ENCODE results near the gene LRRC8B.
"Not testable (repeated sequence)": the region's sequence is repeated elsewhere in the genome, so short reads cannot be mapped to it uniquely, and the experiment has no call there.

LRRC8B gene

DNA sequence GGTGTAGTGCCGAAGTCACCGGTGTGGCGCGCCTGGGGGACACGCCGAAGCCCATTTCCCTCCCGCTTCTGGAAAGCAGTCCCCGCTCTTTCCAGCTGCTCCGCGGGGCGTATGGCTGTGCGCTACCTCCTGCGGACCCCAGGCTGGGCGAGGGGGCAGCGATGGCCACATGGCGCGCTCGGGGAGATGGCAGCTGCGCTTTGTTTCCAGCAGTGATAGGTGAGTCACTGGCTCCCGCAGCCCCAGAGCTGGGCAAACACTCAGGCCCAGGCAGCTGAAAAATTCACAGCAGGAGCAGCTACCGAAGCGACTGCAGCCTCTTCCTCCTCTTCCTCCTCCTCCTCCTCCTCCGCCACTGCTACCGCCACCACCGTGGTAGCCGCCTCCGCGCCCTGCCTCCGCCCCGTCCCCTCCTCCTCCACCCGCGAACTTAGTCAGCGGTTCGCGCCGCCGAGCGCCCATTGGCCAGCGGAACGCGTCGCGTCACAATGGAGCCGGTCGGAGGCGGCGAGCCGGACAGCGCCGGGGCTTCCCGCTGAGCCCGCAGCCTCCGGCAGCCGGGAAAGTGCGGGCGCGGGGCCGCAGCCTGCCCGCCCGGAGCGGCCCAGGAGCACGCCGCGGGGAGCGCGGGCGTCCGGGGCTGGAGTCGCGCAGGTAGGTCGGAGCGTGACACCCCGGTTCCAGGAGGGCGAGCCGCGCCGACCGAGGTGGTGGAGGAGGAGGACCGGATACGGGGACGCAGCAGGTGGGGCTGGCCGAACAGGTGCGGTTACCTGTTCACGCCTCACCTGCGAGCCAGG, at the start of gene LRRC8B:
TSS of gene LRRC8B (plus strand) at position 461 of the 800 bp plus-strand sequence. CDS start 57,822 bp downstream, outside the sequence.
- DNase-seq = peak; percentile 94

DNA sequence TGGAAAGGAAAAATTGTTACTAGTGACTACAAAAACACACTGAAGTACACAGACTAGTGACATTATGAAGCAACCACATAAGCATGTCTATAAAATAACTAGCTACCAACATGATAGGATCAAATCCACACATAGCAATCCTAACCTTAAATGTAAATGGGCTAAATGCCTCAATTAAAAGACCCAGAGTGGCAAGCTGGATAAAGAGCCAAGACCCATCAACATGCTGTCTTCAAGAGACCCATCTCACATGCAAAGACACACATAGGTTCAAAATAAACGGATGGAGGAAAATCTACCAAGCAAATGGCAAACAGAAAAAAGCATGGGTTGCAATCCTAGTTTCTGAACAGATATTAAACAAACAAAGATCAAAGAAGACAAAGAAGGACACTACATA, 49.4 kb upstream of the LRRC8B start:
- no peak for DNase-seq

DNA sequence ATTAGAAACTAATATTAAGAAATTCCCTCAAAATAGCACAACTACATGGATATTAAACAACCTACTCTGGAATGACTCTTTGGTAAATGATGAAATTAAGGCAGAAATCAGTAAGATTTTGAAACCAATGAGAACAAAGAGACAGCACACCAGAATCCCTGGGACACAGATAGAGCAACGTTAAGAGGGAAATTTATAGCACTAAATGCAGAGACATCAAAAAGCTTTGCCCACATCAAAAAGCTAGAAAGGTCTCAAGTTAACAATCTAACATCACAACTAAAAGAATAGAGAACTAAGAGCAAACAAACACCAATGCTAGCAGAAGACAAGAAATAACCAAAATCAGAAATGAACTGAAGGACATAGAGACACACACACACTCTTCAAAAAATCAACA, 48.6 kb upstream of the LRRC8B start:
- DNase-seq = no peak

DNA sequence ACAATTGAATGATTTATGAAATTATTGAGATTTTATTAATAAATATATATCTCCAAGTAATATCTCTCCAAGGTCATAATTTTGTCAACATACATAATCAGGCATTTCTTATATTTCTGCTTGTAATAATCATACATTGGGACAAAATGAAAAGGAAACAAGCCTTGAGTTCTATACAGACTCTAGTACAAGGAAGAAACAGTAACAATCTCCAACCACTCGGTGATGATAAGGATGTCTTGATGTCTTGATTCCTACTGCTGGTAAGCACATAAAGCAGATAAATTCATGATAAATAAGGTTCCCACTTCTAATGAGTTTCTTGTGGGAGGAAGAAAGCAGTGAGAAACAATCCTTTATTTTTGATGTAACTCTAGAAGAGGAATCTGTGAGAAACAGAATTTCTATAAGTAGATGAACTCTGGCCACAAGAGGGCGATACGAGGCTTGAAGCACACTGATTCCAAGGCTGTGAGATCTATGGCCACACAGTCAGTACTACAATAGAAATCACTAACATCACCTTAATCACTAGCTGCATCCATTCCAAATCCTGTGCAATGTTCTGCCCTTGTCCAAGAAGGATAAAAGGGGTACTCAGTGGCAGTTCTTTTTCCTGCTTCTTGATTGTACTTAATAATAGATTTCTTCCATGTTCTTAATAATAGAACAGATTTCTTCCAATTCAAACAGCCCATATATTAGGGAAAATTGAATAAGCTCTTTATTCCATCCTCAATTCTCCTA, 41.4 kb upstream of the LRRC8B start:
- peak; percentile 64 for DNase-seq

DNA sequence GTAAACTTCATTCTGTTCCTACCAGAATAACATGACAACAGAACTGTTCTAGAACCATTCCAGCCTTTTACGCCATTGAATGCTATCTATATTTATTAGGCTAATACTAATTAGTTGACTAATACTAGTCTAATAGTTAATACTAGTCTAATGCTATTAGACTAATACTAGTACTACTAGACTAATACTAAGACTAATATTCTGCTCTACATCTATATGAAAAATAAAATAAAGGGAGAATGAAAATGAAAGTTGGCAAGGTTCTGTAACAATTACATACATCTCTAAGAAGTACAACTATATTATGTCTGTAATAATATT, 40.9 kb upstream of the LRRC8B start:
- no peak for DNase-seq

DNA sequence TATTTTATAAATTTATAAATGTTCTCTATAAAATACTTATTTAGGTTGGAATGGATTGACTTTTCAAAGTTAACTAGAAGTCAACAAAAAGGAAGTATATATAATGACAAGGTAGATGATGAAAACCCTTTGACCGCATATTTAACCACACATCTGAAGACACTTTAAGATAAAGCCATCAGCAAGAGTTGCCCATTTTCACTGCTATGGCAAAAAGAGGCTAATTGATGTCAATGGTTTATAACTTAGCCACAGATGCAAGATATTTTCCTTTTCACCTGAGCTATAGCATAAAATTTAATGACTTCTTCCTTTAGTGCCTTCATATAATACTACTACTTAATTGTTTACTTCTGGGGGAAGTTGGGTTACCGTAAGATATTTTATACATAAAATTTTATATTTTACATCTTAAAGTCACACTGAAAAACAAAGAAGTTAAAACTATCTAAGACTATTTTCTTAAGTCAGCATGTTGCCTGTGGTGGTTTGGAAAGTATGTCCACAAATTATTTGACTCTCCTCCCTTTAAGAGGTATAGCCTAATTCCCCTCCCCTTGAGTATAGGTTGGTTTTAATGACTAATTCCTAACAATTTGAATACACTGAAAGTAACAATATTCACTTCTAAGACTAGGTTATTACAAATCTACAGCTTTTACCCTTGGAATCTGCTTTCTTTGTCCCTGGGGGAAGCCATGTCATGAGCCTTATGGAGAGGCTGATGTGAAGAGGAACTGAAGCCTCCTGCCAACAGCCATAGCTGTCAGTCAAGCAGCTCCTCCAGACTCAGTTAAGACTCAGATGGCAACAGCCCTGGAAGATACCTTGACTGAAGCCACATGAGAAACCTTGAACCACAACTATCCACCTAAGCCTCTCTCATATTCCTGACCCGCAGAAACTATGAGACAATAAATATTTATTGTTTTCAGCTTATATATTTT, 40.3 kb upstream of the LRRC8B start:
- no peak for DNase-seq

DNA sequence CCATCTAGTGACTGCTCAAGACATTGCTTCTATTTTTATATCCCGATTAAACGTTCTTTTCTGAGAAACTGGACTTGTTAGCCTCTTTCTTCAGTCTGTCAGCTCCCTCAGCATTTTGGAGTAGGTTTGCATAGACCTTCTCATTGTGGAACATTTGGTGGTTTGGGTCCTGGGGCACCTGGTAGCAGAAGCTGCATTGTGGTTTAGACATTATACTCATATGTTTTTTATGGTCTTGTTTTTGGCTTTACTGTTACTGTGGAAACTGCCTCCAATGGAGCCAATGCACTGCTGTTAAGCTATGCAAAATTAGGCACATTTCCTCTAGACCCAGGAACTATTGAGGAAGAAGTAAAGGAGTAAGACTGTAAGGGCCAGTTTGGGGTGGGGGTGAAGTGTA, 36.7 kb upstream of the LRRC8B start:
- DNase-seq = no peak

DNA sequence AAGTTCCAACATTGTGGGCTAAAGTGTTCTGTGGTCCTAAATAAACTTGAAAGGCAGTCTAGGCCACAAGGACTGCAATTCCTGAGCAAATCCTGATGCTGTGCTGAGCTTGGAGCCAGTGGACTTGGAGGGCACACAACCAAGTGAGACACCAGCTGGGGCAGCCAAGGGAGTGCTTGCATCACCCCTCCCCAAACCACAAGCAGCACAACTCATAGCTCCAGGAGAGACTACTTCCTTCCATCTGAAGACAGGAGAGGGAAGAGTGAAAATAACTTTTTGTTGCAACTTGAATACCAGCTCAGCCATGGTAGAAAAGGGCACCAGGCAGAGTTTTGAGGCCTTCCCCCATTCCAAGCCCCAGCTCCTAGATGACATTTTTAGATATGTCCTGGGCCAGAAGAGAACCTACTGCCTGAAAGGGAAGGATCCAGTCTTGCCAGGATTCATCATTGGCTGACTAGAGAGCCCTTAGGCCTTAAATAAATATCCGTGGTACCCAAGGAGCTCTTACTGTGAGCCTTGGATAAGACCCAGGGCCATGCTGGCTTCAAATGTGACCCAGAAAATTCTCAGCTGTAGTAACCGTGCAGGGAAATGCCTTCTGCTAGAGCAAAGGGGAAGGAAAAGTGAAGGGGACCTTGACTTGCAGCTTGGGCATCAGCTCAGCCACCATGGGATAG, 35.4 kb upstream of the LRRC8B start:
- DNase-seq = no peak

DNA sequence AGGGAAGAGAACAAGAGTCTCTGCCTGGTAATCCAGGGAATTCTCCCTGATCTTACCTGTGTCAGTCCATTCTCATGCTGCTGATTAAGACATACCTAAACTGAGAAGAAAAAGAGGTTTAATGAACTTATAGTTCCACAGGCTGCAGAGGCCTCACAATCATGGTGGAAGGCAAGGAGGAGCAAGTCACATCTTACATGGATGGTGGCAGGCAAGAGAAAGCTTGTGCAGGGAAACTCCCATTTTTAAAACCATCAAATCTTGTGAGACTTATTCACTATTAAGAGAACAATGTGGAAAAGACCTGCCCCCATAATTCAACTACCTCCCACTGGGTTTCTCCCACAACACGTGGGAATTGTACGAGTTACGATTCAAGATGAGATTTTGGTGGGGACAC, 34.2 kb upstream of the LRRC8B start:
- no peak for DNase-seq

DNA sequence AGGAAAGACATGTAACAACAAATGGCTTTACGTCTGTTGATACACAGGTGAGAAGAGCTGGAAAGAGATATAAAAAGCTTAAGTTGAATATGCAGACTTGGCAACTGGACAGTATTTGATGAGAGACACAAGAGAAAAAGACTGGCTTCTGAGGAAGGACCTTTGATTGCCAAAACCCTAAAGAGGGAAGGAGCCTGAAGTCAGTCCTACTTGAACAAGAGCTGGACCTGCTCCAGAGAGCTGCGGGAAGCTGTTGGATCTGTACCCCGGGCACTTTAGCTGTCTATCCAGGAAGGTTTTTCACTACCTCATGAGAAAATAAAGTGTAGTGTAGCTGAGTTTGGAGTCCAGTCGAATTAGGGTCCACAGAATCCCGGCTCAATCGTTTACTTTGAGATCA, 25.3 kb upstream of the LRRC8B start:
- DNase-seq = no peak

DNA sequence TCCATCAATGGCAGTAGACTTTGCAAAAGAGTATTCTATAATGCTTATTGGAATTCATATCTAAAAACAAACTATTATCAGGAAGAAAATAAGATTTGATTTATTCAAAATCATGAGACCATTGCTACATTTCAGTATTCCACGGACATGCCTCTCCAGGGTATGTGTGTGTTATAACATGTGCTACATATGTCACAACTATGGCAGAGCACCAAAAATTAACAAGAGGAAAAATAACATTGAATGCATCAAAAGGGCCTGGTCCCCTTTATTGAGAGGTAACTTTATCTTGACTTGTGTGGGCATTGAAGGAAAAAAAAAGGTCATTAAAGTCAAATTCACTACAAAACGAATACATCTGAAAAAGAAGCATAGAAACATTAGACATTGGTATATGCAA, 22.6 kb upstream of the LRRC8B start:
- no peak for DNase-seq

DNA sequence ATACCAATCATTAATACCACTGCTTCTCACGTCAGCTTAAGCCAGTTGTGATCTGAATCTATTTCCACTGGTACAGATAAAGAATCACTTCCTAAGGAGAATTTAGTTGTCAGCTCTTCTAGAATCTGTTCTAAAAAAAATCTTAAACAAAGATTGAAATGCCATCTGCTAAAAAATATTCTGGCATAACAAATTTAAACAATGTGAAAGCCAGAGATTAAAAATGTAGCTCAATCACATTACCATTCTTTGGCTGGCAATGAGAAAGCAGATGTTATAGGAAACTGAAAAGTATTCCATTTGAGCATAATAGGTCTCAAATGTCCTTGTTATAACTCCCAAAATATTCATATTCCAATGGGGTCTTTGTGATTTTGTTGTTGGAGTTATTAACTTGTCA, 21.7 kb upstream of the LRRC8B start:
- DNase-seq = no peak

DNA sequence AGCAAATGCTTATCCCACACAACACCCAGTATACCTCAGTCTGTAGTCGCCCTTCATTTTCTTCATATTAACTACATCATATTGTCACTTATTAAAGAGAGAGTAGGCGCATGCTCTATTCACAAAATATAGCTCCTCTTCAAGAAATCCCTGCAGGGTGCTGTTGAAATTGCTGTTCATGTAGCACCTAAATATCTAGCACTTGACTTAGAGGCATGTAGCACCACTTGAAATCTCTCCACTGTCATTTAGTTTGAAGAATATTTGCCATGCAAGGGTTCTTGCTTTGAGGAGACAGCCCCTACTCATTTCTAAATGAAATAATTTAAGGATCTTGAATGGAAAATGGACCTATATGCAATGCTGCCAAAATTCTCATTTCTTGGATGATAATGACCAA, 20.9 kb upstream of the LRRC8B start:
- no peak for DNase-seq

DNA sequence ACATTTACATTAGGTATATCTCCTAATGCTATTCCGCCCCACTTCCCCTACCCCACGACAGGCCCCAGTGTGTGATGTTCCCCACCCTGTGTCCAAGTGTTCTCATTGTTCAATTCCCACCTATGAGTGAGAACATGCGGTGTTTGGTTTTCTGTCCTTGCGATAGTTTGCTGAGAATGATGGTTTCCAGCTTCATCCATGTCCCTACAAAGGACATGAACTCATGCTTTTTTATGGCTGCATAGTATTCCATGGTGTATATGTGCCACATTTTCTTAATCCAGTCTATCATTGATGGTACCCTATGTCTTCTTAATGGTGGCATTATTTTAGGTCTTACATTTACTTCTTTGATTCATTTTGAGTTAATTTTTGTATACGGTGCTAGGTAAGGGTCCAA, 14.6 kb upstream of the LRRC8B start:
- DNase-seq = not testable (repeated sequence)

DNA sequence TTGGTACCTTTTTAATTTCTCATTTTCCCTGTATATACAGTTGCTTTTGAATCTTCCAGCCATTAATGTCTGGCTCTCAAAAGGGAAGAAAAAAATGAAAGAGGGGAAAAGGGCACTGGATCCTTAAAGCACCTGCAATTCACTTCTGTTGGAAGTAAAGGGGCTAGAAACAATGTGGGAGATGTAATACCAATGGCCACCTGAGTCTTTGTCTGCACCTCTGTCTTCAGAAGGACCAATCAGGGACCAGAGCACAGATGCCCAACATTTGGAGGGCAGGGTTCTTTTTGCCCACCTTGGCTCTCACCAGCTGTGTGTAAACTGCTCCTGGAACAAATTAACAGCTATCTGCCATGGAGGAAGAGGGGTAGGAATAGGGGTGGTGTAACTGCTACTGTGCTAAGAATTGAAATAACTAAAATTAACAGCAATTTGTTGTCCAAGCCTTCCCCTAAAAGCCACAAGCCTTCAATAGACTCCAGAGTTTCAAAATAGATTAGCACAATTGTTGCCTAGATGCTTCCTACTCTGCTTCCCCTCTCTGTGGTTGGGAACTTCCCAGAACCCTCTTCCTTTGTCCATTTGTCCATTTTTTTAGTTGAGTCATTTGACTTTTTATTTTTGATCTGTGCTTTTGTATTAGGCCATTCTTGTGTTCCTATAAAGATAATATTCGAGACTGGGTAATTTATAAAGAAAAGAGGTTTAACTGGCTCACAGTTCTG, 11.5 kb upstream of the LRRC8B start:
- DNase-seq = no peak

DNA sequence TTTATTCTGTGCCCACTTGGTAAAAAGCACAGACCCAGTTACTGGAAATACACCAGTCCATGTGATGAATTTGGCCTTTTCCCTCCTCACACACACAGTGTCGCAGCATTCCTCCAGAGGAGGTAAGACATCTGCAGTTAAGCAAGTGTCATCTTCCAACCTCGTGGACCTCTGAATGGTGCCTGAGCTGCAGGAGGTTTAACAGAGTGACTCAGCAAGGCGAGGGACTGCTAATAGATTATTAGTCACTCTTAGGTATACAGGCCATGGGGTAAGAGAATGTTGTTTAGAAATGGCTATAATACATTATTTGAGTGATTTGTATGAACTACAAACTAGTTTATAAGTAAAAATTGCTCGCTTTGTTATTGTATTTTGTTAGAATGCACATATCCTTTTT, 8.6 kb upstream of the LRRC8B start:
- DNase-seq = no peak

DNA sequence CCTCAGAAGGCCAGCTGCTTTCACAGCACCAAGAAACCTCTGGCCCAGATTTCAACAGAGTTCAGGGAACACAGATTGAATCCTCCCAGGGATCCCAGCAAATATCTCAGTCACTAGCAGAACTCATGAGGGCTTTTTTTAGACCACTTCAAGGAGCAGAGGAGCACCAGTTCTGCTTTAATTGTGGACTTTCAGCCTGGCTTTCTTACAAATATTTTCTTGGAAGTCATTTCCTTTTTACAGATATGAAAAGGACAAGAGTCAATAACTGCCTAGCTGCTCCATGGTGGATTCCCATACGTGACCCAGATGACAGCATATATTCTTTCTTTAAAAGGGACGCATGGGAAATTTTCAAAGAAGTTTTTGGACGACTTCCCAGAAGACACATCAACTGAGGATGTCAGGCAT, 6.4 kb upstream of the LRRC8B start:
- DNase-seq = no peak

DNA sequence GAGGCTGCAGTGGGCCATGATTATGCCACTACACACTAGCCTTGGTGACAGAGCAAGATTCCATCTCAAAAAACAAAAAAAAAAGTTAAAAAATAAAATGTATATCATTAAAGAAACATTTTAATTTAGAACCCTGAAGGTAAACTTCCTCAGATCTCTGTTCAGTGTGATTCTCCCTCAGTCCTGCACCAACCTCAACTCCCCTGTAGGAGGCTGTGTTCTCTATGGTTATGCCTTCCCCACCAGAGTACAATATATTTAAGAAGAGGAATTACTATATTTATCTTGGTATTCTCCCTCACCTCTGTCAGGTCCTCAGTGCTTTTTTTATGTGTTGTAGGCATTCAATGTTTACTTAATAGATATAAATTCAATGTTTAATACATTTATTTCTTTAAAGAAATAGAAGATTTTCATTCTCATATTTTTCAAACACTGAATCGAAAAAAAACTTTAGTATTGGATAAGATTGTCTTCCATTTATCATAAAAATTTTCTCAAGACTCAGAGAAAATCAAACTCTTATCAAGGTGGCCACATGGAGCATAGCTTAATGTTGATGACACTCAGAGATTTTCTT, 4.8 kb upstream of the LRRC8B start:
- DNase-seq = no peak

DNA sequence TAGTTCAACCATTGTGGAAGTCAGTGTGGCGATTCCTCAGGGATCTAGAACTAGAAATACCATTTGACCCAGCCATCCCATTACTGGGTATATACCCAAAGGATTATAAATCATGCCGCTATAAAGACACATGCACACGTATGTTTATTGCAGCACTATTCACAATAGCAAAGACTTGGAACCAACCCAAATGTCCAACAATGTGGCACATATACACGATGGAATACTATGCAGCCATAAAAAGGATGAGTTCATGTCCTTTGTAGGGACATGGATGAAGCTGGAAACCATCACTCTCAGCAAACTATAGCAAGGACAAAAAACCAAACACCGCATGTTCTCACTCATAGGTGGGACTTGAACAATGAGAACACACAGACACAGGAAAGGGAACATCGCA, 2.7 kb upstream of the LRRC8B start:
- DNase-seq = not testable (repeated sequence)

DNA sequence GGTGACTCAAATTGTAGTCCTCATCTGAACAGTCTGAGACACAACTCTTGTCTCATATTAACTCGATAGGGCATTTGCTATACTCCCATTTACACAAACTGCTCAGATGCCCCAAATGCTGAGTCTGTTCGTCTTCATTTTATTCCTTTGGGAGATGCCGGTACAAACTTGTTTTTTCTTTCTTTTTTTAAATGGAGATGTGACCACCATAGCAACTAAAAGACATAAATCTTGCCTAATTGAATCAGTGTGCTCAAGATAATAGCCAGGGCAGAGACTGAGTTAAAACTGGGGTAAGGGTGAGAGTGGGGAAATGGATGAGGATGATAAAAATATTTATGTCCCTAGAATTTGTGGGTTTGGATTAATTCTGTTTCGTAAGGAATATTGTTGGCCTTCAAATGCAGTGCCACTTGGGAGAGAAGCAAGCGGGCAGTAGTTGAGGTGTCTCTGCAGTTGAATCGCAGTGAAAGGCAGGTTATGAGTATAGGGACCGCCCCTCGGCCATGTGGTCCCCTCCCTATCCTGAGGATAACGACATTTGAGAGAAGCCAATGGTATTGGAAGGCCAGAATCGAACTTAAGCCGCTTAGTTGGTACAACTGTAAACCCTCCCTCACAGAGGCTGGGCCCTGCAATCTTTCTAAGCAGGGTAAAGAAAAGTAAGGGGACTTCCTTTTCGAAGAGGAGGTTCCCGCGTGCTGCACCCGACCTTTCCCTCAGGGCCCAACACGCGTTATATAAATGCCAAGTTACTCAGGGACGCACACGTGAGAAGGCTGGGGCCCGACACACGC, 859 bp upstream of the LRRC8B start:
- DNase-seq = no peak
